T-helper 1 cell treated with Interleukin-12 subunit alpha and Interleukin-12 subunit beta and Interleukin-4 antibody, amounts not matched to agents 30 μg/mL and 1 μg/mL, for 36 hours (primary cell): ENCODE results near the gene SDK2.
A peak's percentile ranks its signal among the peaks of the same experiment; 100 is the strongest.

Experiments used
- H3K27ac Mint-ChIP-seq: one replicate; pipeline ENCODE4 v1.8.0; 2021; ENCODE audit warnings: mild to moderate bottlenecking, mixed read lengths
- H3K27me3 Mint-ChIP-seq: one replicate; pipeline ENCODE4 v1.8.0; 2021; ENCODE audit warnings: low read depth, mixed read lengths
- H3K36me3 Mint-ChIP-seq: one replicate; pipeline ENCODE4 v1.8.0; 2021; ENCODE audit warnings: low read depth, mixed read lengths
- H3K4me1 Mint-ChIP-seq: one replicate; pipeline ENCODE4 v1.8.0; 2021; ENCODE audit warnings: low read depth, mixed read lengths
- H3K4me3 Mint-ChIP-seq: one replicate; pipeline ENCODE4 v1.8.0; 2021; ENCODE audit warnings: mild to moderate bottlenecking, moderate library complexity, mixed read lengths
- H3K9me3 Mint-ChIP-seq: one replicate; pipeline ENCODE4 v1.8.0; 2021; ENCODE audit warnings: mixed read lengths

The SDK2 gene

DNA sequence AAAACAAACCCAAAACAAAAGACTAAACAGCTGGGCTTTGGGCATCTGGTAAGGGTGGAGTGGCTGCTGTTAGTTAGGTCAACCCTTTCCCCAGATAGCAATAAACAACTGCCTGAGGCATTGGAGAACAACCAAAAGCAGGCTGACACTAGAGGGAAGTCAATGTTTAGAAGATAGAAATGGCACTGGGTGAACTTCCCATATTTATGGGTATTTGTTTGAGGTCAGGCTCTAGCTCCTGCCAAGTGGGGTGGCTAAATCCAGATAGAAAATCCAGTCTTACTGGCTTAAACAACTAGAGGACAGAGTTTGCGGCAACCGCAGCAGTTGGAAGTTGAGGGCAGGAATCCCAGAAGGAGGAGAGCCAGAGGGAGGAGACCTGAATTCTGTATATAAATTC, 79.4 kb downstream of the SDK2 start:
- H3K27me3 Mint-ChIP-seq, result no peaks in the 10 kb centered on the region
- H3K27ac Mint-ChIP-seq, result no peak overlapping the region
- H3K4me1 Mint-ChIP-seq, result peaks cover 12% of the 10 kb centered on the region
- no peak overlapping the region for H3K4me3 Mint-ChIP-seq
- no peaks in the 10 kb centered on the region for H3K36me3 Mint-ChIP-seq
- no peaks in the 10 kb centered on the region for H3K9me3 Mint-ChIP-seq

DNA sequence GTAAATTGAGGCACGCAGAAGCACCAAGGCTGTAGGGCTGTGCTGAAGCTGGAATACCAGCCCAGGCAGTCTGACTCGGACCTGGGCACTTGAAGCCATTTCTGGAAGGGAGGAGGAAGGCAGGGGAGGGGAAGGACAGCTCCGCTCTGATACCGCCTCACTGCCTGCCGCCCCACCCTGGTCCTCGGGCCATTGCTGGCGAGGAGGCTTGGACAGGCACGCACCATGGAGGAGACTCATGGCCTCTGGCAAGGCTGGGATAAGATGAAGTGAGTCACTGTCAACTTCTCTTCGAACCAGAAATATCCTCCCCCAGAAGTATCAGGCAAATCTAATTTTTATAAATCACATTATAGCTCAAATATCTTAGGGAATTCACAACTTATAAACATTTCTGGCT, 81.3 kb downstream of the SDK2 start:
- H3K27ac Mint-ChIP-seq, result no peak overlapping the region
- peaks cover 6% of the 10 kb centered on the region for H3K4me1 Mint-ChIP-seq
- H3K9me3 Mint-ChIP-seq, result no peaks in the 10 kb centered on the region
- no peak overlapping the region for H3K4me3 Mint-ChIP-seq
- no peaks in the 10 kb centered on the region for H3K27me3 Mint-ChIP-seq
- no peaks in the 10 kb centered on the region for H3K36me3 Mint-ChIP-seq

DNA sequence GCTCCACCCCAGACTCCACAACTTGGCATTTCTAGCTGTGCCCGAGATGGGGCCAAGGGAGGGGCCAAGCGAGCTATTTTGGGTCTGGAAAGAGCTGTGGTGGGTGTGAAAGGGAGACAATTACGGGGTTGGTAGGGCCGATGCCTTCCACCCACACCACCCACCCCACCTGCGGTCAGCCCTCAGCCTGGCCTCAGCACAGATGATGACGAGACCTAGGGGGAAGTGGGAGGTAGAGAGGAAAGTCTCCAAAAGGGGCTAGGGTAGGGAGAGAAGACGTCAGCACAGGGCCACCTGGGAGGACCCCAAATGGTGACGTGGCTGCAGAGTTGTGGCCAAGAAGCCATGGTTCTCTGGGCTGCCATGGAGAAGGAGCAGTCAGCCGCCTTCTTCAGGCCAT, 83.1 kb downstream of the SDK2 start:
- peaks cover 5% of the 10 kb centered on the region for H3K27me3 Mint-ChIP-seq
- no peak overlapping the region for H3K27ac Mint-ChIP-seq
- H3K4me1 Mint-ChIP-seq, result no peaks in the 10 kb centered on the region
- no peaks in the 10 kb centered on the region for H3K36me3 Mint-ChIP-seq
- H3K9me3 Mint-ChIP-seq, result no peaks in the 10 kb centered on the region
- H3K4me3 Mint-ChIP-seq, result no peak overlapping the region

DNA sequence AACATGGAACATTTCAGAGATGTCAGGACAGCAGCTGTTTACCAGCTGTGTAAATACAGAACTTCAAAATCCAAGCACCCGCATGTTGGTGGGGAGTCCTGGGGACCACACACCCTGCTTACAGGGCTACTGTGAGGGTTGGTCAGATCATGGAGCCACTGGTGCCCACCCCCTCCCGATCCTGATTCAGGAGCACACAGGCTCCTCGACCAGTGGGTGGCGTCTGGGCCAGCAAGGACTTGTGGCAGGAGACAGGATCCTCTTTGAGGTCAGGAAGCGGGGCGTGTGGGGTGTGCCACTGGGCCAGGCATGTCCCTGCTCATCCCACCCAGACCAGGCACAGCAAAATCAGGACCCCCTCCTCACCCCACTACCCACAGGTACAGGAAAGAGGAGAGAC, 83.6 kb downstream of the SDK2 start:
- no peaks in the 10 kb centered on the region for H3K36me3 Mint-ChIP-seq
- no peak overlapping the region for H3K4me3 Mint-ChIP-seq
- H3K27ac Mint-ChIP-seq, result no peak overlapping the region
- no peaks in the 10 kb centered on the region for H3K9me3 Mint-ChIP-seq
- no peaks in the 10 kb centered on the region for H3K4me1 Mint-ChIP-seq
- peaks cover 5% of the 10 kb centered on the region for H3K27me3 Mint-ChIP-seq

DNA sequence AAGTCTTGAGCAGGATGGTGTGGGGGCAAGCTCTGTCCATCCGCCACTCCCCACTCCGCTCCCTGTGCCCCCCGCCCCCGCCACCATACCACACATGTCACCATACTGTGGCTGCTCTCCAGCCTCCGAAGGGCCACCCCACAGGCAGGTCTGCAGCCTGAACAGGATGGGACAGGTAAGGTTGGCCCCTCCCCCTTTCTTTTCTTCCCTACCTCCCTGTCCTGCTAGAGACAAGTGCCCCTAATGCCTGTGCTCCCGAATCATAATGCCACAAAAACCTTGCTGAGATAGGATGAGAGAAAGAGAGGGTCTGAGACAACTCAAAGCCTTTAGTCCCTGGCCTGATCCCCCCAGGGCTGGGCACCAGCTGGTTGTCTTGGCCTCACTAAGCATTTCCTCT, 84.7 kb downstream of the SDK2 start:
- peaks cover 5% of the 10 kb centered on the region for H3K27me3 Mint-ChIP-seq
- H3K27ac Mint-ChIP-seq, result no peak overlapping the region
- no peaks in the 10 kb centered on the region for H3K36me3 Mint-ChIP-seq
- no peaks in the 10 kb centered on the region for H3K9me3 Mint-ChIP-seq
- H3K4me1 Mint-ChIP-seq, result no peaks in the 10 kb centered on the region
- no peak overlapping the region for H3K4me3 Mint-ChIP-seq

DNA sequence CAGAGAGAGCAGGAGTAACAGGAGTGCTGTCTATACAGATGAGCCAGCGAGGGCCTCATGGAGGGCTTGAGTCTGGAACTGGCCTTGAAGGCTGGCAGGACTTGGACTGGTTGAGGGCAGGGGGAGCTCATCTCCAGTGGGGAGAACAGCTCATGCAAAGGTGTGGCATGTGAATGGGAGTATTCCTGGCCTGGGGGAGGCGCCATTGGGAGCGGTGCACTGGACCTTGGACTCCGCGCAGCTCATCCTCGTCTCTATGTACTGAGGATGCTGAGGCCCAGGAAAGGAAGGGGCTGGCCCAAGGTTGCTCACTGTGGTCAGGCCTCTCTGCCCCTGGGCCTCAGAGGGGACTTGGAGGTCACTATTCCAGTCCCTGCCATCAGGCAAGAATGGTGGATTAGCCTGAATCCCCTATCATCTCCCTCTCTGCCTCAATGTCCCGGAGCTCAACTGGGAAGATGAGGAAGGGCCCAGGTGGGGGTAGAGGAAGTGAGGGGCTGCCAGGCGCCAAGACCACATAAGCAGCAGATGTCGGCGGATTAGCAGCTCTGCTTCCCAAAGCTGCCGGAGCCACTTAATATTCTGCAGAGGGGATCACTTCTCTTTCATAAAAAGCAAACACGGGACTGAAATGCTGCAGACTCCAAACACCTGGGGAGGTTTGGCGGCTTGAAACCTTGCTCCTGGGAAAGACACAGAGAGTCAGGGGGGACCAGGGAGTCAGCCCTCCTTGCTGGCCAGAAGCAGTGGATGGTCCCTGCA, 88.9 kb downstream of the SDK2 start:
- Mint-ChIP-seq H3K9me3 (peaks cover 3% of the 10 kb centered on the region), H3K4me3 (no peak overlapping the region), H3K27me3 (peaks cover 5% of the 10 kb centered on the region), H3K27ac (no peak overlapping the region), H3K4me1 (peaks cover 6% of the 10 kb centered on the region), H3K36me3 (peaks cover 2% of the 10 kb centered on the region)

DNA sequence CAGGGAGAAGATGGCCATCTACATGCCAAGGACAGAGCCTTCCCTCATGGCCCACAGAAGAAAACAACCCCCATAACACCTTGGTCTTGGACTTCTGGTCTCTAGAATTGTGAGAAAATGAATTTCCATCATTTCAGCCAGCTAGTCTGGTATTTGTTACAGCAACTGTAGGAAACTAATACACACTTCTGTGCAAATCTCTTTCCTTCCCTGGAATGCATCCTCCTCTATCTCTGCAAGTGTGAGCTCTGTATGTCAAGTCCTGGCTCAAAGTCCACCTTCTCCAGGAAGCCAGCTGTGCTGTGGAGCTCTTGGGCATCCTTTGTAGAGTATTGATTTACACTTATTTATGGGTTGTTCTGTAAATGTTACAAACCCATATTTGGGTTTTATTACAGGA, 89.7 kb downstream of the SDK2 start:
- H3K27ac Mint-ChIP-seq, result no peak overlapping the region
- peaks cover 2% of the 10 kb centered on the region for H3K36me3 Mint-ChIP-seq
- peaks cover 6% of the 10 kb centered on the region for H3K4me1 Mint-ChIP-seq
- peaks cover 5% of the 10 kb centered on the region for H3K27me3 Mint-ChIP-seq
- H3K9me3 Mint-ChIP-seq, result peaks cover 3% of the 10 kb centered on the region
- H3K4me3 Mint-ChIP-seq, result no peak overlapping the region

DNA sequence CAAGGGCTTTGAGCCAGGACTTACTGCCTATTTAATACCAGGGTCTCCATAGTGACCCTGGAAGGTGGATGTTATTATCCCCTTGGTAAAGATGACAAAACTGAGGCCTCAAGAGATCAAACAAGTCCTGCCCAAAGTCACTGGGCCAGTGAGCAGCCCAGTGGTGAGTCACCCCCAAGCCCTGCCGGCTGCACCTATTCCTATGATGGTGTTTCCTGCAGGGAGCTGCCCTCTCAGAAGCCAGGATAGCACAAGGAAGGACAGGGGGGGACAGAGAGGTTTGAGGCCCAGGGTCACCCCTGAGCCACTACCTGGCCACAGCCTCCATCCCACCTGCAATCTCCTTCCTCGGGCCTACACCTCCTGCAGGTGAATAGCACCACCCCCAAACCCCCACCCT, 90.9 kb downstream of the SDK2 start:
- peaks cover 3% of the 10 kb centered on the region for H3K9me3 Mint-ChIP-seq
- peaks cover 6% of the 10 kb centered on the region for H3K4me1 Mint-ChIP-seq
- H3K27ac Mint-ChIP-seq, result no peak overlapping the region
- peaks cover 2% of the 10 kb centered on the region for H3K36me3 Mint-ChIP-seq
- no peak overlapping the region for H3K4me3 Mint-ChIP-seq
- H3K27me3 Mint-ChIP-seq, result peaks cover 5% of the 10 kb centered on the region

DNA sequence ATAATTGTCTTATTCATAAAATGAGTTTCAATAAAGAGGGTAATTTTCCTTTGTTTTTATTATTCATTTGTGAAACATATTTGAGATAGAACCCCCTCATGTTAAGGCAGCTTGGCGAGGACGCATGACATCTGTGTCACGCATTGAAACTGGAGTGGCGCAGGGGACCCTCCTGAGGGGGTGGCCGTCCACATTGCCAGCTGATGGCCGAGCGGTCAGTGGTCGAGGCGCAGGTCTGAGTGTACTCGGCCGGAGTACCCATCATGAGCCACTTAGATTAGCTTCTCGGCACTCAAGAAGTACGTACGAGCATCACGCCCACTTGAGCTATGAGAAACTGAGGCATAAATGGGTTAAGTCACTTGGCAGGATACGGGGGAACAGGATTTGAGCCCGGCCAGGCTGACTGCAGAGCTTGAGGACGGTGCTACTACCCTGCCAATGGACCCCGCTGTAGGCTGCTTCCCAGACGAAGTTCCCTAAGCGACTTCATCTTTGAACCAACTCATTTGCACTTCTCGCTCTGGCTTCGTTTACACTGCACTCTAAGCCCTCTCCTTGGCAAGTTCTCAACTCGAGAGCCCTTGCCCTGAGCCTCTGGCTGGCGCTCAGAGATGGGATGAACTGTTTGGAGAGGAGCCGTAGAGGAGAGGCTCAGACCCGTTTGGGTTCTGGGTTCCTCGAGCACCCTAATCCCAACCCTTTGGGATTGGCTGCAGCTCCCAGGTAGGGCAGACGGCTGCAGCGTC, 91.8 kb downstream of the SDK2 start:
- H3K36me3 Mint-ChIP-seq, result peaks cover 2% of the 10 kb centered on the region
- no peak overlapping the region for H3K27ac Mint-ChIP-seq
- H3K4me3 Mint-ChIP-seq, result no peak overlapping the region
- H3K4me1 Mint-ChIP-seq, result peaks cover 7% of the 10 kb centered on the region
- peaks cover 3% of the 10 kb centered on the region for H3K9me3 Mint-ChIP-seq
- H3K27me3 Mint-ChIP-seq, result peaks cover 2% of the 10 kb centered on the region

DNA sequence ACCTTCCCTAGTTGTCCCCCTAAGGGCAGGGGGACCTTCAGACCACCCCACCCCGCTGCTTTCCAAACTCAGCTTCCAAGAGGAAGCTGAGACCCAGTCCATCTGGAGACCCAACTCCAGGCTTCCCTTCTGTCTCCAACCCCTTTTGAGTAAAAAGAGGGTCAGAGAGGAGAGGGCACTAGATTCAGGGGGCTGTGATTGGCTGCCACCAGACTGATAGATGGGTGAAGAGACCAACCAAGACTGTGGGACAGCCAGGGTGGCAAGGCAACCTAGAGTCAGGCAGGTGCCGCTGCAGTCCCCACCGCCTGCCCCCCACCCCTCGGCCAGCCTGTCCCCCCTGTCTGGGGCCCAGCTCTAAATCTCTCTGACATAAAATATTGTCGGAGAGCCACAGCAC, 92.5 kb downstream of the SDK2 start:
- Mint-ChIP-seq H3K4me1 (peaks cover 9% of the 10 kb centered on the region), H3K4me3 (peak overlapping the region; percentile 76), H3K27ac (no peak overlapping the region), H3K9me3 (peaks cover 3% of the 10 kb centered on the region), H3K36me3 (peaks cover 2% of the 10 kb centered on the region), H3K27me3 (no peaks in the 10 kb centered on the region)

DNA sequence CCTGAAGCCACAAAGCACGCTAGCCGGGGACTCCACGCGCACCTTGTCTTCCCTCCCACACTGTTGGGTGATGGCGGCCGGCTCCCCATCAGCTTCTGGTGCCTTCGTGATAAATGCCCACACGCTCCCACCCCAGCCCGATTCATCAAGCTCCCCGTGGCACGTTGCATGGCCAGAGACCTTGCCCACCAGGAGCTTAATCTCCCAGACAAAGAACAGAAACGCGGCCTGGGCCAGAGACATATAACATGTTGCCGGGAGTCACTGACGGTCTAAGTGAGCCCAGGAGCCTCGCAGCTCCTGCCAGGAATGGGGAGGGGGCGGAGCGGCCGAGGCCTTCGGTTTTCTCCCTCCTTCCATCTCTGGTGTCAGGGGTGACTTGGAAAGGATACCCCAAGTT, 93.1 kb downstream of the SDK2 start:
- H3K36me3 Mint-ChIP-seq, result peaks cover 2% of the 10 kb centered on the region
- peaks cover 3% of the 10 kb centered on the region for H3K9me3 Mint-ChIP-seq
- no peak overlapping the region for H3K4me3 Mint-ChIP-seq

DNA sequence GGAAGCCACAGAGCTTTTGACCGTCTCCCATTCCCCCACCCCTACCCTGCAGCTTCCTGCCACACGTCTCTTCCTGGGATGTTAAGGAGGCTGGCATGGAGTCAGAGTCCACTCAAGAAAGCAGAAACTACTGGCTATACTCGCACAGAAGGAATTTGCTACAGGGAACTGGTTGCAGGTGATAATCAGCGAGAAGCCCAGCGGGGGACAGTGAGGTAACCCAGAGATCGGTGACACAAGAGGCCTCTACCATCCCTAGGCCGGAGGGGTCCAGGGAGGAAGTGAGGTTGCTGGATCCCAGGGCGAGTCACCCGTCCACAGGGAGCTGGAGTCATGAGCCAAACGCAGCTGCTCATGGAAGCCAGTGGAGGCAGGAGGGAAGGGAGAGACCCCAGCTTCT, 93.7 kb downstream of the SDK2 start:
- H3K9me3 Mint-ChIP-seq, result peaks cover 3% of the 10 kb centered on the region
- H3K27ac Mint-ChIP-seq, result no peak overlapping the region
- H3K27me3 Mint-ChIP-seq, result no peaks in the 10 kb centered on the region
- H3K4me3 Mint-ChIP-seq, result no peak overlapping the region
- H3K36me3 Mint-ChIP-seq, result peaks cover 2% of the 10 kb centered on the region
- H3K4me1 Mint-ChIP-seq, result peaks cover 9% of the 10 kb centered on the region

More for the DNA sequence above, 93.1 kb downstream of the SDK2 start:
- Mint-ChIP-seq H3K27ac (no peak overlapping the region), H3K4me1 (peaks cover 9% of the 10 kb centered on the region), H3K27me3 (no peaks in the 10 kb centered on the region)

DNA sequence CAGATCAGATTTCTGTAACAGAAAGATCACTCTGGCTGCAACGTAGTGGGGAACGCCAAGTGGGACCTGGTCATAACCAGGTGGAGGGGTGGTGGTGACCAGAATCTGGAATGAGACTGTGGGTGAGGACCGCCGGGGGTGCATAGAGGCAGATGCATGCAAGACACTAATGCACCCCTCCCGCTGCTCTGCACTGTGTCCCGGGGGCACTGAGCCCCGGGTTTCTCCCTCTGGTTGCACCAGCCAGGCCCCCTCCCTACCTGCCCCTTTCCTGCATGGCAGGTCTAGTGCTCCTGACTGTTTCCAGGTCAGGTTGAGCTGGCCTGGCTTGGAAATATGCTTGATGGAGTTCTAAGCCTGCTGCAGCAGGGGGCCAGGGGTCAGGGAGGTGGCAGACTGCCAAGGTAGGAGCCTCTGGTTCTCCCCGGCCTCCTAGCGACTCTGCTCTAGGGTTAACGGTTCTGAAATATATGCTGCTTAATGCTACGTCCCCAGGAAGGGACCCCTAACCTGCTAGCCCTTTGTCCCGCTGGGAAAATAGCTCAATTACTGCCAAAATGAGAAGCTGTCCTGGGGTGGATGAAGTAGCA, 94.3 kb downstream of the SDK2 start:
- H3K4me3 Mint-ChIP-seq, result no peak overlapping the region
- H3K27ac Mint-ChIP-seq, result no peak overlapping the region
- H3K9me3 Mint-ChIP-seq, result peaks cover 3% of the 10 kb centered on the region
- no peaks in the 10 kb centered on the region for H3K27me3 Mint-ChIP-seq
- peaks cover 9% of the 10 kb centered on the region for H3K4me1 Mint-ChIP-seq
- peaks cover 2% of the 10 kb centered on the region for H3K36me3 Mint-ChIP-seq

DNA sequence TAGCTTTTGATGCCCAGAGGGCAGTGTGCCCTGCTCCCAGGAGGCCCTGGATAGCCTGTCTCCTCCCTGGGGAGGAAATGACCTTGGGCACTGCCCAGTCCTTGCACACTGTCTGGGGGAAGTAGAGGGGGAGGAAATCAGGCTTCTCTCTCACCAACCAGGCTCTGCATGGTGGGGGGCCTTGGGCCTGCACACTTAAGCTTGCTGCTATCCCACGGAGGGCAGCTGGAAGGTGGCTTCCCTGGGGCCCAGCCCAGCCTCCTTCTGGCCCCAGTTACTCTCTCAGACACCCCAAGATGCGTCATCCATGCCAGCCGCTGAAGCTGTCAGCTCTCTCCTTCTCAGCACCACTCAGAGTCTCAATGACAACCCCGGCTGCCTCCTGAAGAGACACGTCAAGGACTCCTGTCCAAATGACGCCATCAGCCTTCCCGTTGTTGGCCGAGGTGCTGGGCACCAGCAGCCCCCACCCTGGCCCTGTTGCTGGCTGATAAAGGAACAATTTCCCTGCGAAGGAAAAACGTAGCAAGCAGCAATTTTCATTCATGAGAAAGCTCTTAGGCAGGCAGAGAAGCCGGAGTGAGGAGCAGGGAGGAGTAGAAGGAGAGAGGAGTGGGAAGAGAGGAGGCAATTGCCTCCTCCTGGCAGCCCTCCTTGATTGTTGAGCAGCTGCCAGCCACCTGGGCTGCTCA, 95.5 kb downstream of the SDK2 start:
- H3K36me3 Mint-ChIP-seq, result no peaks in the 10 kb centered on the region
- H3K4me3 Mint-ChIP-seq, result no peak overlapping the region
- no peaks in the 10 kb centered on the region for H3K27me3 Mint-ChIP-seq
- no peaks in the 10 kb centered on the region for H3K9me3 Mint-ChIP-seq
- peaks cover 9% of the 10 kb centered on the region for H3K4me1 Mint-ChIP-seq
- H3K27ac Mint-ChIP-seq, result no peak overlapping the region
